K562 (cell line): Measurements from ENCODE around the gene TECPR1.

ENCODE experiments used
- ARHGAP35 ChIP-seq: fragments of 450-650 bp; IDR thresholded peaks from 2 replicates; pipeline ENCODE4 v1.6.1; 2018; ENCODE audit not compliant: partially characterized antibody
- BRCA1 ChIP-seq, 2 experiments: fragments of 450-650 bp in 1 of 2; sonication (generic) in 1 of 2; formaldehyde crosslinking in 1 of 2; IDR thresholded peaks; 2 replicates each; pipeline versions ENCODE4 v1.5.0 to v1.6.1; 2017 to 2020; ENCODE audit warnings: mild to moderate bottlenecking in 1 of 2, missing genetic modification reagents in 1 of 2
- EP300 ChIP-seq: IDR thresholded peaks from 2 replicates; pipeline ENCODE4 v1.6.1; 2012; ENCODE audit warnings: low read length, improper control_type of control experiment
- MTA3 ChIP-seq: fragments of 450-650 bp; formaldehyde crosslinking; IDR thresholded peaks from 2 replicates; pipeline ENCODE4 v1.6.1; 2017; ENCODE audit warnings: mild to moderate bottlenecking, borderline replicate concordance
- PKNOX1 ChIP-seq: fragments of 450-650 bp; IDR thresholded peaks from 2 replicates; pipeline ENCODE4 v1.6.1; 2016
- POU5F1 ChIP-seq: fragments of 150-350 bp; IDR thresholded peaks from 2 replicates; pipeline ENCODE4 v1.6.1; 2014; ENCODE audit warnings: borderline replicate concordance, low read length, low read depth, mild to moderate bottlenecking; ENCODE audit not compliant: partially characterized antibody
- TBL1XR1 ChIP-seq, 2 experiments: IDR thresholded peaks; 2 replicates each; pipeline ENCODE4 v1.6.1; 2012; ENCODE audit warnings: improper control_type of control experiment in 2 of 2, low read length in 2 of 2, mild to moderate bottlenecking in 1 of 2
- TBP ChIP-seq: optimal IDR thresholded peaks from 2 replicates; pipeline ENCODE3; 2011; ENCODE audit warnings: low read depth, low read length, improper control_type of control experiment

GRCh38 chr7:98265841-98266271 is 13.8 kb upstream of the TECPR1 start:
- TF ChIP-seq PKNOX1 (no peak), EP300 (no peak), POU5F1 (no peak), TBP (no peak), ARHGAP35 (no peak), TBL1XR1 (IDR thresholded peaks at IDR 0.05; ENCODE audit: low read length in 2 of 2) (no peak), MTA3 (no peak), BRCA1 (IDR thresholded peaks at IDR 0.05) (no peak), BRCA1 (CRISPR knock-in tag; IDR thresholded peaks at IDR 0.05) (no peak)
